ENCODE data around the gene TEX26. TPM values are rescaled to one million over a fixed set of nuclear protein-coding genes. Genes with fewer than 3 reads are reported as not detected.

TEX26 gene
- total and polyA plus RNA-seq, 9 of the 15 experiments (the other 6 are each of a cell fraction or from before 2014, with no cell fraction given) = not detected

- TF ChIP-seq ATF3 (IDR thresholded peaks at IDR 0.05) = no peak
- no peak for TF ChIP-seq ATF3 (CRISPR knock-in tag; conservative IDR thresholded peaks at IDR 0.05)
- TF ChIP-seq FOXJ3 (CRISPR knock-in tag; IDR thresholded peaks at IDR 0.05) = no peak
- no peak for TF ChIP-seq SREBF2 (CRISPR knock-in tag; IDR thresholded peaks at IDR 0.05)
These were observed 88.5 kb downstream of the TEX26 start (continued) for GRCh38 chr13:31020996-31021395.

GRCh38 chr13:31022288-31022895 lies 89.9 kb downstream of the TEX26 start:
- no peak for DNase-seq (ENCODE audit: extremely low read depth in 1 of 4, low spot score in 3 of 4)
- H3K36me3 ChIP-seq (ENCODE audit: control insufficient read depth, insufficient read depth, low read length) = no peaks in the 10 kb centered on the region
- no peak overlapping the region for H3K9ac ChIP-seq (ENCODE audit: insufficient read depth in 1 of 2, low read depth in 2 of 2, low read length in 2 of 2)
- no peak overlapping the region for H3K4me3 ChIP-seq
- no peaks in the 10 kb centered on the region for H3K9me1 ChIP-seq (ENCODE audit: control insufficient read depth, insufficient read depth, low read length)
- intact Hi-C loops (cut with micrococcal nuclease) = no loop called here
- H3K4me2 ChIP-seq (ENCODE audit: insufficient read depth, low read length) = no peak overlapping the region
- H2AFZ ChIP-seq (ENCODE audit: low read depth, low read length) = no peak overlapping the region
- no peaks in the 10 kb centered on the region for H3K79me2 ChIP-seq (ENCODE audit: control insufficient read depth, insufficient read depth, low read length)
- POLR2A ChIA-PET = interaction anchor here (0.5 kb wide), 1 partner anchor 22 kb away, joined by 3 read pairs; no protein-coding TSS in a partner anchor
- FAIRE-seq = no peak
- H3K27ac ChIP-seq (ENCODE audit: extremely low read depth, low read depth, low read length) = no peak overlapping the region
- 1% methylated on average over 13 of the region's 13 CpGs for WGBS (ENCODE audit: insufficient coverage, low coverage, missing lambda C conversion rate)
- in situ Hi-C loops (cut with MboI) = no loop called here
- BruUV-seq (replicated peaks) = no TSS peak
- CTCF ChIA-PET (ENCODE audit: low intra/inter-chr PET ratio) = no interaction called here
- H3K9me3 ChIP-seq (replicated peaks; ENCODE audit: control insufficient read depth, insufficient read depth, low read depth, low read length) = no peaks in the 10 kb centered on the region
- no peak for ATAC-seq
- H4K20me1 ChIP-seq (replicated peaks; ENCODE audit: control insufficient read depth, insufficient read depth, low read length) = no peaks in the 10 kb centered on the region
- no peak for TF ChIP-seq MXI1 (IDR thresholded peaks at IDR 0.05; ENCODE audit: low read depth, low read length)
- TF ChIP-seq ZBTB33 (CRISPR knock-in tag; IDR thresholded peaks at IDR 0.05) = no peak
- TF ChIP-seq PRMT5 (CRISPR knock-in tag; IDR thresholded peaks at IDR 0.05) = no peak
- TF ChIP-seq FIP1L1 (IDR thresholded peaks at IDR 0.05; ENCODE audit: low read depth, low read length, poor library complexity, severe bottlenecking) = no peak
- TF ChIP-seq FOS (IDR thresholded peaks at IDR 0.05; ENCODE audit: extremely low read depth, insufficient read length) = no peak
- no peak for TF ChIP-seq CREBBP (IDR thresholded peaks at IDR 0.05; ENCODE audit: low read depth, low read length)
- H3K27me3 ChIP-seq (ENCODE audit: control insufficient read depth in 2 of 2, insufficient read depth in 2 of 2, low read length in 2 of 2) = peaks cover 0 to 4% of the 10 kb centered on the region in 2 experiments; a peak in 1 of 5 replicates
- H3K4me1 ChIP-seq (replicated peaks in 1 of 2; ENCODE audit: control insufficient read depth in 2 of 2, insufficient read depth in 2 of 2, low read length in 2 of 2) = no peaks in the 10 kb centered on the region

Data from K562 (cell line).